Measurements from ENCODE around the gene OSBPL2.

OSBPL2 gene

GRCh38 chr20:62323980-62324906 is 85.9 kb downstream of the OSBPL2 start:
- ChIA-PET POLR2A (ENCODE audit: low non-redundant PET) (no interaction called here), CTCF (interaction anchor here (0.6 kb wide), 2 partner anchors 37 to 348 kb away, joined by 4 read pairs; no protein-coding TSS in a partner anchor)
- H3K27ac ChIP-seq, result peak overlapping the region; percentile 80
- TF ChIP-seq CTCF (conservative IDR thresholded peaks at IDR 0.05; ENCODE audit: low read depth), result no peak
- DNase-seq (ENCODE audit: low spot score), result no peak

- TF ChIP-seq CTCF (conservative IDR thresholded peaks at IDR 0.05; ENCODE audit: low read depth), result no peak
- H3K27ac ChIP-seq, result peak overlapping the region; percentile 80
- POLR2A ChIA-PET (ENCODE audit: low non-redundant PET), result no interaction called here
- no peak for DNase-seq (ENCODE audit: low spot score)
- CTCF ChIA-PET, result no interaction called here
Measured at GRCh38 chr20:62325172-62325905, 87.0 kb downstream of the OSBPL2 start.

GRCh38 chr20:62326559-62326958 is 88.2 kb downstream of the OSBPL2 start:
- no peak for TF ChIP-seq CTCF (conservative IDR thresholded peaks at IDR 0.05; ENCODE audit: low read depth)
- ChIA-PET POLR2A (ENCODE audit: low non-redundant PET) (no interaction called here), CTCF (interaction anchor here (0.6 kb wide), 1 partner anchor 65 kb away, joined by 5 read pairs; no protein-coding TSS in a partner anchor)
- peak overlapping the region; percentile 80 for H3K27ac ChIP-seq
- DNase-seq (ENCODE audit: low spot score), result no peak

- CTCF ChIA-PET, result interaction anchor here (0.6 kb wide), 1 partner anchor 64 kb away, joined by 5 read pairs; no protein-coding TSS in a partner anchor
- no peak for TF ChIP-seq CTCF (conservative IDR thresholded peaks at IDR 0.05; ENCODE audit: low read depth)
- POLR2A ChIA-PET (ENCODE audit: low non-redundant PET), result no interaction called here
- peak overlapping the region; percentile 80 for H3K27ac ChIP-seq
- DNase-seq (ENCODE audit: low spot score), result no peak
Measured at GRCh38 chr20:62326959-62327725, 88.8 kb downstream of the OSBPL2 start.

GRCh38 chr20:62327726-62328495 is 89.6 kb downstream of the OSBPL2 start:
- POLR2A ChIA-PET (ENCODE audit: low non-redundant PET), result interaction anchor here (0.5 kb wide), 1 partner anchor 11 kb away, joined by 7 read pairs; no protein-coding TSS in a partner anchor
- peak overlapping the region; percentile 80 for H3K27ac ChIP-seq
- no peak for DNase-seq (ENCODE audit: low spot score)
- CTCF ChIA-PET, result interaction anchor here (1.1 kb wide), 2 partner anchors 37 to 55 kb away, joined by 3 to 4 read pairs; no protein-coding TSS in a partner anchor
- no peak for TF ChIP-seq CTCF (conservative IDR thresholded peaks at IDR 0.05; ENCODE audit: low read depth)
